HUES48 (cell line): Measurements from ENCODE around the gene HELZ2.

Experiments used
- H3K27ac ChIP-seq: one replicate; pipeline ENCODE4 v1.7.0; 2013; ENCODE audit warnings: low read depth, low read length, inconsistent platforms
- H3K27me3 ChIP-seq: 2 replicates; pipeline ENCODE4 v1.6.1; 2013; ENCODE audit warnings: mild to moderate bottlenecking, low read length; ENCODE audit not compliant: control insufficient read depth, insufficient read depth
- H3K36me3 ChIP-seq: 2 replicates; pipeline ENCODE4 v1.6.1; 2013; ENCODE audit warnings: low read length; ENCODE audit not compliant: control insufficient read depth, insufficient read depth
- H3K4me1 ChIP-seq: 2 replicates; pipeline ENCODE4 v1.6.1; 2013; ENCODE audit warnings: mild to moderate bottlenecking, low read length; ENCODE audit not compliant: control insufficient read depth, insufficient read depth
- H3K4me3 ChIP-seq: 2 replicates; pipeline ENCODE4 v1.5.1; 2013; ENCODE audit warnings: mild to moderate bottlenecking, low read depth, low read length
- H3K9ac ChIP-seq: 2 replicates; pipeline ENCODE4 v1.6.1; 2013; ENCODE audit warnings: mild to moderate bottlenecking, low read depth, low read length, moderate library complexity
- H3K9me3 ChIP-seq: 2 replicates; pipeline ENCODE4 v1.6.1; 2013; ENCODE audit warnings: low read length; ENCODE audit not compliant: control insufficient read depth, insufficient read depth

HELZ2 gene

DNA sequence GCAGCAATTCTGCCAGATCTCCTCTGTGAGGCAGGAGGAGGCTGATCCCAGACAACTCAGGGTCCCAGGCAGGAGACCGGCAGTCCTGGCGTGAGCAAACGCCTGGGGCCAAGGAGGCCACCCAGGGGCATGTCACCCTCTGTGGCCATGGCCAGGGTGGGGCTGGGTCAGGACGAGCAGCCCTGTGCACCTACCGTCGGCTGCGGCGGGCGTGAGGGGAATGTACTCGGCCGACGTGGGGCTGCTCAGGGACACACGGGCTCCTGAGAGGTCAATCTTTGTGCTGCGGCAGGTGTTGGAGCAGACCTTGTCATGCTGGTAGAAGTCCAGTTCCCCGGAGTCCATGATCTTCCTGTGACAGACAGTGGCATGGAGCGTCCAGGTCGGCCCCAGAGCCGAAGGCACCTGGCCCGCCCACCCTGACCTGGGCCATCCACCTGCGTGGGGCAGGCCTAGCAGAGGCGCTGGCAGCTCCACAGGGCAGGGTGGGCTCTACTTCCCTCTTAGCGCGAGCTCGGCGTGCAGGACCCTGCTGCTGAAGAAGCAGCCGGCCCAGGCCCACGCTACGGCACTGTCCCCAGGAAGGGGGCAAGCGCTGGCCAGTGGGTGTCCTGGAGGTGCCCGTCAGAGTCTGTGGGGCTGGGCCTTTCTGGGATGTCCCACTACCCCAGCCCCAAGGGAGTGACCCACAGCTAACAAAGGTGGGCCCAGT, 21.5 kb upstream of the HELZ2 start:
- H3K4me3 ChIP-seq, result no peak overlapping the region
- H3K4me1 ChIP-seq, result no peaks in the 10 kb centered on the region
- no peaks in the 10 kb centered on the region for H3K27me3 ChIP-seq
- no peak overlapping the region for H3K9ac ChIP-seq
- H3K9me3 ChIP-seq, result no peaks in the 10 kb centered on the region
- H3K27ac ChIP-seq, result no peak overlapping the region
- peaks cover 35% of the 10 kb centered on the region for H3K36me3 ChIP-seq

DNA sequence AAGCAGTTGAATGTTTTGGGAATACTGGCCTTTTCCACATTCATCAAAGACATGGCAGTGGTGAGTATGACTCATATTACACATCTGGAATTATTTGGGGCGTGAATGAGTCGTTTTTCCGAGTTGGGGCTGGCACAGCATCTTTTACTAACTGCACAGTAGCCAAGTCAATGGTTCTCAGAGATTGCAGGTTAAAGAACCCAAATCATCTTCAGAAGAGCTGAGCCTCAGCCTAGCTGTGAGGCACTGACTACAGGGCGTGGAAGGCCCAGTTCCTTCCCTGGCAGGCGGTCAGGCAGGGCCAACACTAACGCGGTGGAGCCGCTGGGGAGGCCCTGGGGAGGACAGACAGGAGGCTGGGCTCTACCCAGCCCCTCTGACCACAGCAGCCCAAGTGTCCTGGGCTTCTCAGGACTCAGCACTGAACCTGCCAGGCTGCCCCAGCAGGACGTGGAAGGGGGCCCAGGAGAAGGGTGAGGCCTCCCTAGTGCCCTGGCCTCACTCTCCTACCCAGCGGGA, 20.1 kb upstream of the HELZ2 start:
- Histone ChIP-seq H3K9me3 (no peaks in the 10 kb centered on the region), H3K4me1 (no peaks in the 10 kb centered on the region), H3K36me3 (peaks cover 49% of the 10 kb centered on the region), H3K27ac (no peak overlapping the region), H3K9ac (no peak overlapping the region), H3K27me3 (no peaks in the 10 kb centered on the region), H3K4me3 (no peak overlapping the region)

DNA sequence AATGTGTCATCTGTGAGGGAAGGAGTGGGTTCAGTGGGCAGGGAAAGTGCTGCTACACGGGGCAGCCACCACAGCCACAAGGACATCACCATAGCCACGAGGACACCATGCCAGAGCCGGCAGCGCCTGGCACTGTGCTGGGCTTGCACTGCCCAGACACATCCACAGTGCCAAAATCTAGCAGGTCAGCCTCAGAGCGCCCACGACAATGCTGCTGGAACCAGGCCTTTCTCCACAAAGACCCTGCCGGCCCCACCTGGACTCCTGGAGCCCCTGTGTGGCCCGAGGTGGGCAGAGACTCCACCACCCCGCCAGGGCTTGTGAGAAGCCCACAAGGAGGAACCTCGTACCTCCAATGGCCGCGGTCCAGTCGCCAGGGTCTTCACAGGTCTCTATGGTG, 18.6 kb upstream of the HELZ2 start:
- H3K9me3 ChIP-seq, result no peaks in the 10 kb centered on the region
- no peak overlapping the region for H3K27ac ChIP-seq
- no peak overlapping the region for H3K9ac ChIP-seq
- H3K27me3 ChIP-seq, result no peaks in the 10 kb centered on the region
- no peaks in the 10 kb centered on the region for H3K4me1 ChIP-seq
- peaks cover 45% of the 10 kb centered on the region for H3K36me3 ChIP-seq
- H3K4me3 ChIP-seq, result no peak overlapping the region

DNA sequence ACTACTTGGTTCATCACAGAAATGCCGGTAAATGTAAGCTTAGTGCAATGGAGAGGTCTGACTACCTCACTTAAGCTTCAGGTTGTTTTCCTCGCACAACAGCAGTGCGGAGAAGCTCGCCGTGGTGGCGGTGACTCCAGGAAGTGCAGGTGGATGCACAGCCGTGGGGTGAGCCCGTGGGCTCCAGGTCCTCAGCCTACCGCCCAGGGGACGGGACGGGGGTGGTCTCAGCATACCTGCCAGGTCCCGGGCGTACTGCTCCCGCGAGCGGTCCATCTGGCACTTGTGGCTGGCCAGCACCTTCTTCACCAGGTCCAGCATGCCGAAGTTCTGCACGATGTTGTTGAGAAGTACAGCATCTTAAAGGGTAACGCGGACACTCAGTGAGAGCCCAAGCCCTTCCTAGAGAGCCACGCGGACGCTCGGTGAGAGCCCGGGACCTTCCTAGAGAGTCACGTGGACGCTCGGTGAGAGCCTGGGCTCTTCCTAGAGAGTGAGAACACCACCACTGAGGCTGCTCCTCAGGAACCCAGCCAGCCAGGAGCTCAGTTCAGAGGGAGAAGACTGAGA, 17.8 kb upstream of the HELZ2 start:
- Histone ChIP-seq H3K4me3 (no peak overlapping the region), H3K9ac (no peak overlapping the region), H3K9me3 (no peaks in the 10 kb centered on the region), H3K4me1 (no peaks in the 10 kb centered on the region), H3K27ac (no peak overlapping the region), H3K36me3 (peaks cover 39% of the 10 kb centered on the region), H3K27me3 (no peaks in the 10 kb centered on the region)

DNA sequence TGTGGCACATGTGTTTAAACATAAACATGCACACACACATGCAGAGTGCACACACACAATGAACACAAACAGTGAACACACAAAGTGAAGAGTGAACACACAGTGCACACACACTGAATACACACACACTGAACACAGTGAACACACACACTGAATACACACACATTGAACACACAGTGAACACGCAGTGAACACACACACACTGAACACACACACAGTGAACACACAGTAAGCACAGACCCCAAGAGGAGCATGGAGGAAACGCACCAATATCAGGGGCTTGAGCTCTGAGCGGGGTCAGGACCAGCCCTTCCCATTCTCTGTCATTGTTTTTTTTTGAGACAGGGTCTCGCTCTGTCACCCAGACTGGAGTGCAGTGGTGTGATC, 17.1 kb upstream of the HELZ2 start:
- H3K4me1 ChIP-seq, result no peaks in the 10 kb centered on the region
- no peaks in the 10 kb centered on the region for H3K9me3 ChIP-seq
- H3K4me3 ChIP-seq, result no peak overlapping the region
- no peaks in the 10 kb centered on the region for H3K27me3 ChIP-seq
- H3K27ac ChIP-seq, result no peak overlapping the region
- peaks cover 39% of the 10 kb centered on the region for H3K36me3 ChIP-seq
- H3K9ac ChIP-seq, result no peak overlapping the region

DNA sequence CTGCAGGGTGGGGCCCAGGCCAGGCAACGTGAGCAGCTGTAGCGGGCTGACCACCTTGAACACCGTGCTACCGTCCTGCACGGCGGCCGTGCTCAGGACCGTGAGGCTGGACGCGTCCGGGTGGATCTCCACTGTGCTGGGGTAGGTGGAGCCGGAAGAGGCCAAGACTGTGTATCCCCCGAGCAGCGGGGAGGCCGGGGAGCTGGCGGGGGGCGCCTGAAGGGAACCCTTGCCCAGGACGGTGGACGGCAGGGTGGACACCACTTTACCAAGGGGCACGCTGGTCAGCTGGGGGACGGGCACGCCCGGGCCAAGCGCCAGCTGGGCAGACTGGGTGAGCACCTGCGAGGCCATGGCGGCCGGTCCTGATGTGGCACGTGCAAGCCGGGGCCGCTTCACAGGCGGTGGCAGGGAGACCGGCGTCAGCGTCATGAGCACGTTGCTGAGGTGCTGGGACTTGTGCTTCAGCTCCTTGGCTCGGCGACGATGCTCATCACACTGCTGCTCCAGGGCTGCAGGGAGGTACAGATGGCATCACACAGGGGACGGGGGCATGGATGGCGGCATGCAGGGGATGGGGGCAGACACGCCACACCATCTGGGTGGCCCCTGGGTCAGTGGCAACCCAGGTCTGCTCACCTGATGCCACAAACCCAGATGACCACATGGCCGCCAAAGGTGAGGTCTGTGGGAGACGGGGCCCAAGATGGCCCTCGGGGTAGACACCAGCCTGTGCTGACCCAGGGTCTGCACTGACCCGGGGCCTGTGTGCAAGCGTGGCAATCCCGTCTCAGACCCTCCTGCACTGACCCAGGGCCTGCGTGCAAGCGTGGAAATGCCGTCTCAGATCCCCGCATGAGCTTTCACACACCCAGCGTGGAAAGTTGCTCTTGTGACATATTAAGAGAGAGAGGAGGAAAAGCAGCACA, 16.4 kb upstream of the HELZ2 start:
- Histone ChIP-seq H3K27me3 (no peaks in the 10 kb centered on the region), H3K36me3 (peaks cover 39% of the 10 kb centered on the region), H3K4me3 (no peak overlapping the region)

DNA sequence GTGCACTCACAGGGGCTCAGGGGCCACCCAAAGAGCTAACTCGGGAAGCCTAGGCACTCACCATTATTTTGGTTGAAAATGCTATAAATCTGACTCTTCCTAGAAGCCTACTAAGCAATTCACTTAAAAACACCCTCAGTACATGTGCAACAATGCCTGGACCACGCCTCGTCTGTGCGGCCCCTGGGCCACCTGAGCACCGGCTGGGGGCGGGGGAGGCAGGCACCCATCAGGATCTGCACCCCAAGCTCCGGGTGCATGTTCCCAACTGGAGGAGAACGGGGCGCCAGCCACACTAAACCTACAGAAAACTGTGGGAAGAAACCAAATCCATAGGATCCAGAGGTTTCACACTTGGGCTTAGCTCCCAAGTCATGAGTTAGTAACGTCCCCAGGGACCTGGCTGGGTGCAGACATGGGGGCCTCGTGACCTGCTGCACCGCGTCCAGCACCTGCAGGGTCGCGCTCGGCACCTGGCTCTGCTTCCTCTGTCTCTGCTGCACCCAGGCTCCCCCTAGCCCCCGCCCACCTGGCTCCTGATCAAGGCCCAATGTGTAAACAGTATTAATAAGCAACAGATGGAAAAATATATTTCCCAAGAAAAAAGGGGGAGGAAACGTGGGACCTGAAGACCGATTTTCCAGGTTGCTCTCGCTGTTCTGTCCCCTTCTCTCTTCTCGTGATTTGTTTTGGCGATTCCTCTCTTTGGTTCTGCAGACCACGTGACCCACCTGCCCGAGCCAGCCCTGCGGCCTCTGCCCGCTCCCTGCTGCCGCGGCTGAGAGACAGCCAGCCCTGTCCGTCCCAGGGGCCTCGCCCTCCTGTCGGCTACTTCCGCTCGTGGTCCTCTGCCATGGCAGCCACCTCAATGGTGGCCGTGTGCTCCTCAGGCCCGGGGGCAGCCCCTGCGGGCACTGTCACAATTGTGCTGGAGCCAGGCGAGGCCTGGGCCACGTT, 15.5 kb upstream of the HELZ2 start:
- Histone ChIP-seq H3K27ac (no peak overlapping the region), H3K4me1 (no peaks in the 10 kb centered on the region), H3K4me3 (no peak overlapping the region), H3K9ac (no peak overlapping the region), H3K27me3 (no peaks in the 10 kb centered on the region), H3K36me3 (peaks cover 39% of the 10 kb centered on the region), H3K9me3 (no peaks in the 10 kb centered on the region)

More for the DNA sequence above, 16.4 kb upstream of the HELZ2 start:
- no peaks in the 10 kb centered on the region for H3K9me3 ChIP-seq
- no peak overlapping the region for H3K9ac ChIP-seq
- no peak overlapping the region for H3K27ac ChIP-seq
- H3K4me1 ChIP-seq, result no peaks in the 10 kb centered on the region

DNA sequence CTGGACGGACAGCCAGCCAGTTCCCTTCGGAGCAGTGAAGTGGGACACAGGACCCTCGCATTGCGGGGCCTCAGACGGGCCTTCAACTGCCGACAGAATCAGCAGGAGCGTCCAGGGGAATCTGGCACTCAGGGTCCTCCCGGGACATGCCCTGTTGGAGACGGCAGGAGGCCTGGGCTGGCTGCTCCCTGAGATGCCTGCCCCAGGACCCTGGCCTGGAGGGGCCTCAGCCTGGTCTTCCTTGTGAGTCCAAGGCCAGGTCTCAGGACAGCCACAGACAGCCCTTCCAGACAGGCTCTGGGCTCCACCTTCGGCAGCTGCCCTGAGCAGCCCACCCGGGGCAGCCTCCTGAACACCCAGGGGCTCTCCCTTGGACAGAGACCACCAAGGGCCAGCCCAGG, 14.6 kb upstream of the HELZ2 start:
- Histone ChIP-seq H3K27me3 (no peaks in the 10 kb centered on the region), H3K4me3 (no peak overlapping the region), H3K9ac (no peak overlapping the region), H3K27ac (no peak overlapping the region), H3K36me3 (peaks cover 39% of the 10 kb centered on the region), H3K4me1 (no peaks in the 10 kb centered on the region), H3K9me3 (no peaks in the 10 kb centered on the region)

DNA sequence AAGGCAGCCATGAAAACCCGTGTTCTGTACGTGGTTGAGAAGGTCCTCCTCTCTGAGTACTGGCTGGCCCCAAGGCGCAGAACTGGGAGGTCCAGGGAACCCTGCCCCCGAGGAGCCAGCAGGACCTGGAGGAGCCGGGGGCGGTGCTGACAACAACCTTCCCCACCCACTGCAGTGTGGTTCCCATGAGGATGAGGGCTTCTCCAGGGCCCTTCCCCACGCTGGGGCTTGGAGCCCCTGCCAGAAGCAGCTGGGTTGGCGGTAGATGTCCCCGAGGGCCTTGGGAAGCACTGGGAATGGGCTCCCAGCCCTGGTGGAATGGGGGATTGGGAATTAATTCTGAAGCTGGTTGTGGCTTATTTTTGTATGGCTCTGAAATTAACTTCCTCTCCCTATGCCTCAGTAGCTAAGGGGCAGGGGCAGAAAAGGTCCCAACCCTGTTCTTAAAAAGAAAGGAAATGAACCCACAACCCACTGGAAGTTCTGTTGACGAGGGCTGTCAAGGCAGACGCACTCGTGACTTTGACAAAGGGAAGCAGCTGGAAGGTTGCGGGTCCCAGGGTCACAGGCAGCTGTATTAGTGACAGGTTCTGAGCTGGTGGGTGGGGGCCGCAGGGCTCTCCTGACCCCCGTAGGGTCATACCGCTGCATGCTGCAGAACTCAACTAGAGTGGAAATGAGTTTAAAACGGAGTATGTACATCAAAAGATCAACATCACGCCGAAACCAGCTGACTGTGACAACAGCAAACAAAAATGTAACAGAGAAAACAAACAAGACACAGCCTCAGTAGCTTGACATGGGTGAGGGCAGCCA, 13.9 kb upstream of the HELZ2 start:
- Histone ChIP-seq H3K36me3 (peaks cover 39% of the 10 kb centered on the region), H3K4me3 (no peak overlapping the region), H3K9ac (no peak overlapping the region), H3K9me3 (no peaks in the 10 kb centered on the region), H3K4me1 (no peaks in the 10 kb centered on the region), H3K27ac (no peak overlapping the region), H3K27me3 (no peaks in the 10 kb centered on the region)

DNA sequence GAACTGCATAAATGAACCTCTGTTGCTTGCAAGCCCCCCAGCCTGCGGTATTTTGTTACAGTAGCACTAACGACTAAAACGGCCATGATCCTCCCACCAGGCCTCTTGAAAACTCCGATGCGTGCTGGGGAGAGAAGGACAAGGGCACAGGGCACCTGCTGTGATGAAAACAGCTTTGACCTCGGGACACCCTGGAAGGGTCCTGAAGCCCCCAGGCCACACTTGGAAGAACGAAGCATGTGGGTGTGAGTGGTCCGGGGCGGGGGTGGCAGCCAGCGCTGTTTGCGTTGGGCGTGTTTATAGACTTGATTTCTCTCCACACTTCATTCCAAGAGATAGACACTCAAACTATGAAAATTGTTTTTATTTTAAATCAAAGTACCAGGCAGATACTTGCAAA, 13.2 kb upstream of the HELZ2 start:
- Histone ChIP-seq H3K9ac (no peak overlapping the region), H3K36me3 (peaks cover 33% of the 10 kb centered on the region), H3K4me3 (no peak overlapping the region), H3K4me1 (no peaks in the 10 kb centered on the region), H3K9me3 (no peaks in the 10 kb centered on the region), H3K27ac (no peak overlapping the region), H3K27me3 (no peaks in the 10 kb centered on the region)
